SHP77 treated with DMSO at 0.1 percent for 48 hours (cell line): ENCODE data around the gene TECPR2.

Experiments
- DNase-seq: peaks from one replicate; lab custom pipeline; 2025; lab: John Stamatoyannopoulos, UW

Gene TECPR2

DNA sequence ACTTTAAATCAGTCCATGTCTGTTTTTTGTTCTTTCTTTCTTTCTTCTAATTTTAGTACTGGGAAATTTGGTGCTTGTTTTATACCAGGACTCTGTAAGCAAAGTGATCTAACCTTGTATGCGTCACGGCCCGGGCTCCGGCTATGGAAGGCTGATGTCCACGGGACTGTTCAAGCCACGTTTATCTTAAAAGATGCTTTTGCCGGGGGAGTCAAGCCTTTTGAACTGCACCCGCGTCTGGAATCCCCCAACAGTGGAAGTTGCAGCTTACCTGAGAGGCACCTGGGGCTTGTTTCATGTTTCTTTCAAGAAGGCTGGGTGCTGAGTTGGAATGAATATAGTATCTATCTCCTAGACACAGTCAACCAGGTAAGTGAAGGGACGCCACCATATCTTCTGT lies 62.2 kb downstream of the TECPR2 start:
- no peak for DNase-seq

DNA sequence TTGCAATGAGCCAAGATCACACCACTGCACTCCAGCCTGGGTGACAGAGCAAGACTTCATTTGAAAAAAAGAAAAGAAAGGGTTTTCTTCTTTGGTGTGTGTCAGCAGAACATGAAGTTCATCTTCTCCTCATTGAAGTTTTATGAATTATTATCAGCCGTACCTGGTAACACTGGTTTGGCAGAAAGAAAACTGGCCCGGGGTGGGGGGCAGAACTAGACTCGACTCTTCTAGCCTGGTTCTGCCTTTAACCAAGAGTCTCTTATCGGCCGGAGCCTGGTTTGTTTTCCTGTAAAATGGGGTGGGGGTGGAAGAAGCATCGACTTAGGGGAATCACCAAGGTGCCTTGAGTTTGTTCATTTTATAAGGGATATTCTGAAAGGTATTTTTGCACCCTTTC lies 64.1 kb downstream of the TECPR2 start:
- no peak for DNase-seq

DNA sequence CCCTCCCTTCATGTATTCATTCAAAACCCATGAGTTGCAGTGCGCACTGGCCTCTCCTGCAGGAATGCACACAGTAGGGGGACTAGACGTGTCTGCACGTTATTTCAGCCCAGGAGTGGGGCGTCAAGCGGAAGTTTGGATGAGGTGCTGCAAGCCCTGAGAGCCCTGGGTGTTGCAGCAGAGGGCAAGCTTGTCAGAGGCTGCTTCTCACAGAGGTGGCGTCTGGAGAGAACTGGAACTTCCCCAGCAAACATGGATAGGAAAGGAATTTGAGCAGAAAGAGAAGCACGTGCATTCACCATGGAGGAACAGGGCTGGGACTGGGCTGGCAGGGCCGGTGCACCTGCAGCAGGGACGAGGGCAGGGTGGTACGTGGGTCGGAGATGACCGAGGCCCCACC lies 64.9 kb downstream of the TECPR2 start:
- no peak for DNase-seq

DNA sequence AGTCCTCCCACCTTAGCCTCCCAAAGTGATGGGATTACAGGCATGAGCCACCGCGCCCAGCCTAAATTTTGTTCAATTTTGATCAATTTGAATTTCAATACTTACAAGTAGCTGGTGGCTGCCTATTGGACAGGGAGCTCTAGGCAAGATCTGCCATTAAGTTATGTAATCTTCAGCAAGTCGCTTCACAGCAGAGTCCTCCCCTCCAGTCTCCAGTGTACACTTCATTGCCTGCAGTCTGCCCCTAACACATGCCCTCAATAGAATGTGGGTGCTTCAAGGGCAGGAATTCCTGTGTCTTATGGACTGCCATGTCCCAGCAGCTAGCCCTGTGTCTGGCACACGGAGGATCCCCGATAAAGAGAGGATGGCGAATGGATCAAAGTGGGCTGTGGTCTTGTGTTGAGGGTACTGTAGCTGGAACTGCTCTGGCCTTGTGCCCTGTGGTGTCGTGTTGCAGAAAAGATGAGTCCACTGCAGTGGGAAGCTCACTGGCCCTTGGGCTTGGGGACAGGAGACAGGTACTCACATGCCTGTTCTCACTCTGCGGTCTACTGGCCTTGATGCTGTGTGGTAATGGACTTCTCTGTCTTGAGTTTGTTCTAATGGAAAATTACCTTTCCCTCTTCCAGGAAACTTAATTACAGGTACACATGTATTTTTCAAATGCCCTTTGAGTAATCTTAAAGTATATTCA lies 67.6 kb downstream of the TECPR2 start:
- DNase-seq: no peak

DNA sequence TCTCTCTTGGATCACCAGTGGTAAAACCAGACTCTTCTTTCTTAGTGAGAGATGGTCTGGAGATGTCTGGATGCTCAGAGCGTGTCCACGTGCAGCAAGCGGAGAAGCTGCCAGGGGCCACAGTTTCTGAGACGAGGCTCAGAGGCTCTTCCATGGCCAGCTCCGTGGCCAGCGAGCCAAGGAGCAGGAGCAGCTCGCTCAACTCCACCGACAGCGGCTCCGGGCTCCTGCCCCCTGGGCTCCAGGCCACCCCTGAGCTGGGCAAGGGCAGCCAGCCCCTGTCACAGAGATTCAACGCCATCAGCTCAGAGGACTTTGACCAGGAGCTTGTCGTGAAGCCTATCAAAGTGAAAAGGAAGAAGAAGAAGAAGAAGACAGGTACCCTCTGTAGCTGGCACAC lies 69.0 kb downstream of the TECPR2 start:
- DNase-seq: no peak

DNA sequence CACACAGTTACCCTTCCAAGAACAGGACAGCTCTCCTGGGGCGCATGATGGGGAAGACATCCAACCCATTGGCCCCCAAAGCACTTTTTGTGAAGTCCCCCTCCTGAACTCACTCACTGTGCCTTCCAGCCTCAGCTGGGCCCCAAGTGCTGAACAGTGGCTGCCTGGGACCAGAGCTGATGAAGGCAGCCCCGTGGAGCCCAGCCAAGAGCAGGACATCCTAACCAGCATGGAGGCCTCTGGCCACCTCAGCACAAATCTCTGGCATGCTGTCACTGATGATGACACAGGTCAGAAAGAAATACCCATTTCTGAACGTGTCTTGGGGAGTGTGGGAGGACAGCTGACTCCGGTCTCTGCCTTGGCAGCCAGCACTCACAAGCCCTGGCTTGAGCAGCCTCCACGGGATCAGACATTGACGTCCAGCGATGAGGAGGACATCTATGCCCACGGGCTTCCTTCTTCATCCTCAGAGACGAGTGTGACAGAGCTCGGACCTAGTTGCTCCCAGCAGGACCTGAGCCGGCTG lies 72.0 kb downstream of the TECPR2 start:
- no peak for DNase-seq

DNA sequence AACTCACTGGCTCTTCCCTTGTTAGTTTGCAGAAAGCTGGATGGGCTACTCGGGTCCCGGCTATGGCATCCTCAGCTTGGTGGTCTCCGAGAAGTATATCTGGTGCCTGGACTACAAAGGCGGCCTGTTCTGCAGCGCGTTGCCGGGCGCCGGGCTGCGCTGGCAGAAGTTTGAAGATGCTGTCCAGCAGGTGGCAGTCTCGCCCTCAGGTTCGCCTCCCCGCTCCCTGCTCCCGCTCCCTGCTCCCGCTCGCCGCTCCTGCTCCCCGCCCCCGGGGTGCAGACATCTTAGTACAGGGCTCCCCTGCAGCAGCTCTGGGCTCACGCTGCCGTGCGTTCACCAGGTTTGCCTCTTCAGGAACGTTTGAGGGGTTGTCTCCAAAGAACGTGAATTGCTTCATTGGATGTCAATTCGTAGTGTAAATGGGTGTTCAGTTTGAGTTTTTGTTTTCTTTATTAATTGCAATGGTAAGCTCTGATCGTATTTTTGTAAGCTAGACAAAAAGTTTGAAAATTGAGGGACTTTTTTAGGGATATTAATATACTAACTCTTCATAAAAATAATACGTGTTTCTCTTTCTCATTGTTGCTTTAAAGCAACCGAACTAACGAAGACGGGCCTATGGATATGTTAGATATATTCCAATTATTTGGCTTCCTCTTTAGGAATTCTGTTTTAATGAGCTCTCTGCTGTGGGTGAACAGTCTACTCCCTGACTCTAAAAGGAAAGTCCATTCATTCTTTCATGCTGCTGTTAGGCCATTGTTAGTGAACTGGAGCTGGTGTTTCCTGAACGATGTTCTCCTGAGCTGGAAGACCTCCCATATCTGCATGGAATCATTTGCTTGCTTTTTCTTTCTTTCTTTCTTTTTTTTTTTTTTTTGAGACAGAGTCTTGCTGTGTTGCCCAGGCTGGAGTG lies 75.5 kb downstream of the TECPR2 start:
- peak; percentile 35 for DNase-seq

DNA sequence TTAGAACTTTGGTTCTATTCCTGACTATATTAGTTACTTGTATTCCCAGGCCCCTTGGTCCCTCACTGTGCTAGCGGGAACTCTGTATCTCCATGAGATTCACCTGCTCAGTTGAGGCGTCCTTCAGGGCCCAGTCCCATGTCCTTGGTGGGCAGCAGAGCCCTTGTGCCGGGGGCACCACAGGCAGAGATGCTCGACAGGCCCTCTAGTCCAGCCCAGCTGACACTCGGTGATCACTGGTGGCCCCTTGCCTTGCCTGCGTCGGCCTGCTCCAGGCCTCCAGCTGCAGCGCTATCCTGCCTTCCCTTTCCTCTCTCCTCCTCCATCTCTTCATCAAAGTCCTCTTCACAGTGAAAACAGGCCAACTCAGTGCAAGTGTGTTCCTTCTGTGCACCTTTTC lies 76.8 kb downstream of the TECPR2 start:
- no peak for DNase-seq

DNA sequence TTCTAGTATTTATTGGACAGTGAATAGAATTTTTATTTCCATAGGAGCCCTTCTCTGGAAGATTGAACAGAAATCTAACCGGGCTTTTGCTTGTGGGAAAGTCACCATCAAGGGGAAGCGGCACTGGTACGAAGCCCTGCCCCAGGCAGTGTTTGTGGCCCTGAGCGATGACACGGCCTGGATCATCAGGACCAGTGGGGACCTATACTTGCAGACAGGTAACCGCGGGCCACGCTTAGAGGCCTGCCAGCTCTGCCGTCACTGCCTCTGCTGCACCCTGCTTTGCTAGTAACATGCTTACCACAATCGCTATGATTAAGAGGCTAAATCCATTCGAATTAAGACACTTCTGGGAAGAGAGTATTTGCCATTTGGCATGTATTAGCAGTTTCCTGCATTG lies 77.7 kb downstream of the TECPR2 start:
- DNase-seq: no peak

DNA sequence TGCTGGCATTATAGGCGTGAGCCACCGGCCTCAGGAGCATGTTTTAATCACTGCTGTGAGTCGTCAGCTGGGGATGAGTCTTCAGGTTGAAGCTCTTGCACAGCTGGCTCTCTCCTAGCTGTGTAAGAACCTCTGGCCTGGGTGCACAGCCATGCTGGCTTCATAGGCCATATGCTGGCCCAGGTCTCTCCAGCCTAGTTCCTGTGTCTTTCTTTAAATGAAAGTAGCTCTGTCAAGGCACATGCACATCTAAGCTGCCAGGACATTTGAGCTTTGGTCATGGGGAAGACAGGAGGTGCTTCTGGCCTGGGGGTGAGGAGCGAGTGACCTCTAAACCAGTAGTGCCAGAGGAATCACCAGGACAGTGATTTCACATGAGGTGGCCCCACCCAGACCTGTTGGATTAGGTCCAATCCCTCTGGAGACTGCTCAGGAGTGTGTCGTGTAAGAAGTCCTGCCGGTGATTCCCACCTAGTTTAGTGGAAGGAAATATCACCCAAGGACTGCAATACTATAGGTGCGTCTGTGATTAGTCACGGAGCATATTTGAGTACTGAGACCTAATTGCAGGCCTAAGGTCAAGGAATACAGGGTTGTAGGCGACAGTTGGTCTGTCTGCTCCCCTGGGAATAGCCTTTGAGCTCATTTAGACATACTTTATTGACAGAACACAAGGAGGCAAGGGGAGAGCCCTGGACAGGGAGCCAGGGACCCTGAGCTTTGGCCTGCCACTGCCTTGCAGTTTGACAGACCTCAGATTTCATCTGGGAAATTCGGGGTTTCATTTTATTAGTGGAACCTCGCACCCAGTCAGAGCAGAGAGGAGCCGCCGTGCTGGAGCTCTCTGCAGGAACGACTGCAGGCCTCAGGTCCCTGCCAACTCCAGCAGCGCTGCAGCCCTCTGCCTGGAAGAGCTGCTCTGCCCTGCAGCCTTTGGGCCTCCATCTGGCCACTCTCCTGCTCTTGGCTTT lies 79.8 kb downstream of the TECPR2 start:
- no peak for DNase-seq

DNA sequence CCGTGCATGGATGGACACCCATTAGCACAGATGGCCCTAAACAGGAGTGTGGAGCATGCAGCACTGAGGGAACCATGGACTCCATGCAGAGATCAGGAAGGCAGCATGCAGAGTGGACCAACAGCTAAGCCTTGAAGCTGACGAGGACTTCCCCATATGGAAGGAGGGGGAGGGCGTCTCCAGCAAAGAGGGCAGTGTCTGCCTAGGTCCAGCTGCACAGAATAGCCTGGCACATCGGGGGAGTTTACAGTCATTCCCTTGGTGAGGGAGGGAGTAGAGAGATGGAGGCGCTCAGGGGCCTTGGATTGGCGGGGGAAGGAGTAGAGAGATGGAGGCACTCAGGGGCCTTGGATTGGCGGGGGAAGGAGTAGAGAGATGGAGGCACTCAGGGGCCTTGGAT lies 82.3 kb downstream of the TECPR2 start:
- DNase-seq: no peak

DNA sequence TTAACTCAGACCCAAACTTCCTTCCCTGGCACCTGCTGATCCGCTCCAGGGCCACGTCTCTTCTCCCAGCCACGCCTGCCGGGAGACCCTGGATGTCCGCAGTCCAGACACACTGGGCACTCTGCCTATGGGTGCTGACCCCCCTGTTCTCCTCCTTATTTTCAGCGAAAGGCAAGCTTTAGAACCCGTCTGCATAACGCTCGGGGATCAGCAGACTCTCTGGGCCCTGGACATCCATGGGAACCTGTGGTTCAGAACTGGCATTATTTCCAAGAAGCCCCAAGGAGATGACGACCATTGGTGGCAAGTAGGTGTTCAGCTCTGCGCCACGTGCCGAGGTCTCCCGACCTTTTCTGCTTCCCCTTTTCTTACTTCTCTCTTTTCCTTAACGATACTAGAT lies 82.9 kb downstream of the TECPR2 start:
- no peak for DNase-seq

DNA sequence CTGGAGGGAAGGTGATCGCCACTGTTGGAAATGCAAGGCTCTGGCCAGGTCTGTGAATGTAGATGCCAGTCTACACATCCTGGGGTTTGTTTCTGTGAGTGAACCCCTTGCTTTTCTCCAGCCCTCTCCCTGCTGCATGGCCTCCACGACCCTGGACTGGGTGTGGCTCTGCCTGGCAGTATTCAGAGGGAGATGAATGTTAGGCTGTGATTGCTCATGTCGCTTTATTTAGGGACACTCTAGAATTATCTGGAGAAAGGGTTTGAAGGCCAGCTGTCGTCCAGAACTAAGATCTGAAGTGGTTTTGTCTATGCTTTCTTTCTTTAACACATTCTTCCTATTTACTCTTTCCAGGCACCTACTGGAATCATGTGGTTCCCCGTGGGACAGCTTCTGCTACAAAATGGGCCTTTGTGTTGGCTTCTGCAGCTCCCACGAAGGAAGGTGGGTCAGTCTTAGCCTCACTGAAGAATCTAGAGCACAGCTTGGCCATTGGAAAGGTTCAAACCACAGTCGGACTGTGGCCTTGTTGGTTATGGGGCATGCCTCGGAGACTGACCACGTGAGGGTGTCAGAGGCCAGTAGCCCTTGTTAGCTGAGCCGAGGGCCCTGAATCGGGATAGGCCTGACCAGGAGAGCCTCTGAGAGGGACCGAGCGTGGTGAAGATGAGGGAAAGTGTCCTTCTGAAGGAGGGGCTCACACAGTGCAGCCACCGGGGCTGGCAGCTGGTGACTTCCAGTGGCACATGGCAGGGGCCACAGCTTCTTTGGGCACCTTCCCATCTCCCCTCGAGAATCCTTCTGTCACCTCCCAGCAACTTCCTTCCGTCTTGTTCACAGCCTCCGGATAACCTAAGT lies 87.7 kb downstream of the TECPR2 start:
- no peak for DNase-seq

DNA sequence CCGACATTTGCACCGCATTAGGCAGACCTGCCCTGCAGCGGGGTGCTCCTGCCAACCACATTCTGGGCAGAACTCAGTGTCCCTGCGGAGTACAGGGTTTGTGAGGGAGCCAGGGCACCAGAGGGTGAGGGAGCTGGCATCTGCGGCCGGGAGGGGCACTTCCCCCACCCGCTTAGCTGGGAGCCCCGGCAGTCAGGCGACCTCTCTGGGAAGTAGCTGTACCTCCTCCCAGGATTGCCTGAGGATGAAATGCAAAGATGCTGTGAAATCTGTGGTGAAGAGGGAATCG lies 88.3 kb downstream of the TECPR2 start:
- no peak for DNase-seq

DNA sequence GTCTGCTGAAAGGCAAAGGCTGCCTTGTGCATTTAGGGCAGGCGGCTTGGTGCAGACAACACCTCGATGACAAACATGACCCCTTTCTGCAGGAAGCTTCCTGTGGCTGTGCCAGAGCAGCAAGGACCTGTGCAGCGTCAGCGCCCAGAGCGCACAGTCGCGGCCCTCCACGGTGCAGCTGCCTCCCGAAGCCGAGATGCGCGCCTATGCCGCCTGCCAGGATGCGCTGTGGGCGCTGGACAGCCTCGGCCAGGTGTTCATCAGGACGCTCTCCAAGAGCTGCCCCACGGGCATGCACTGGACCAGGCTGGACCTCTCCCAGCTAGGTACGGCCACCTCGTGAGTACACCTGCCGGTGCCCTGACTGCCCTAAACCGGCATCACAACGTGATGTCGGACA lies 89.6 kb downstream of the TECPR2 start:
- DNase-seq: no peak

DNA sequence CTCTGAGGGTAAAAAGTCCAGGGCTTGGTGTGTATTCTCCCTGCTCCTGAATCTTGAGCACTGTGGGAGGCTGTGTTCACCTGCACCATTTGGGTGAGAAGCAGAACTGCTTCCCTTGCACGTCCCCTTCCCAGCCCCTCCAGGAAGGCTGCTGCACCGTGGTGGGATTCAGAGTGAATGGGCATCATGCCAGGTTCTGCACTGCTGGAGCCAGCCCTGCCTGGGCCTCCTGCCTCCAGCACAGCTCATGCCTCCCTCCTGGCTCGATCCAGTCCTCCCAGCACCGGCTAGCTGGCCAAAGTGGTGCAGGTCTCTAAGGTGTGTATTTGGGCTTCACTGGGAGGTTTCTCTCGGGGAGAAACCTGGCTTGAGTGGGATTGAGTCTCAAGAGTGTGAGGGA lies 92.0 kb downstream of the TECPR2 start:
- no peak for DNase-seq

DNA sequence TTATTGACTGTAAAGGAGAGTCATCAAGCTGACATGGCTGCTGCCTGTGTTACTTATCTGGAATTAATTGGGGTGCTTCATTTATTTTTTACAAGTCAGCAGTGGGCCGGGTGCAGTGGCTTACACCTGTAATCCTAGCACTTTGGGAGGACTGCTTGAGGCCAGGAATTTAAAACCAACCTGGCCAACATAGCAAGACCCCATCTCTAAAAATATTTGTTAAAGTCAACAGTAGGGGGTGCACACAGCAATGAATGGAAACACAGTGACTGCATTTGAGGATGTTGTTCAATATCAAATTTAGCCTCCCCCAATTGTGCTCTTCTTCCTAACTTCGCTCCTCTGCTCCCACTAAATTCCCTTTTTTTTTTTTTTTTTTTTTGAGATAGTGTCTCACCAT lies 94.8 kb downstream of the TECPR2 start:
- DNase-seq: no peak

DNA sequence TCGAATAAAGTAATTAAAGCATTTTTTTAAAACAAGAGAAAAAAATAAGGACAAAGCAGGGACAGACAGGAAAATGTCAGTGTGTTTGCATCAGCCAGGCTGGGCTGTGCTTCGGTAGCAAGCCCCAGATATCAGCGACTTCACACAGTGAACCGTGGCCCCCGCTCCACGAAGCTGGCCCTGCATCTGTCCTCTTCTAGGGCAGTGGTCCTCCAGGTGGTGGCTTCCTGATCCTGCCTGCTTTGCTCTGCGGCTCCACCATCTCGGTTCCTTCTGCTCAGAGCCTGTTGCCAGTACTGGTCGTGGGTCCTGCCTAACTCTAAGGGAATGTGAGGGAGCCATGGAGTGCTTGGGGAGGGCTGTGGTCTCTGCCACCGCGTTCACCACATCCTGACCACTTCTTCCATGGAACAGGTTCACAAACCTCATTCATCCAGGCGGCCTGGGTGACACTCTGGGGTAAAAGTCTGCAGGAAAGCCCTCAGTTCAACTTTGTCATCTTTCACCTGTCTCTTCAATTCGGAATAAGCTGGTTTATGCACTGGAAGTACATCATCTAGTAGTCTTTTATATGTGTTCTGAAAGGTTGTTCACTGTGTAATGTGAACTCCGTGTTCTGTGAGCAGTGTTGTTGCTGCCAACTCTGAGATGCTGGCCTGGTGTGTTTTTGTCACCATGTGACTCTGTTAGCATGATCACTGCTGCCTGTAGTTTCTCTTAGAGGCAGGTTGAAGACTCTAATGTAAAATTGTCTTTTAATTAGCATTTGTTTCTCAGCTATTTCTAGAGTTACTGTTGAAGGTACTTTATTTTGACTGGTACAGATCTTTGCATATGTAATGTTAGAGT lies 99.0 kb downstream of the TECPR2 start:
- DNase-seq: no peak

DNA sequence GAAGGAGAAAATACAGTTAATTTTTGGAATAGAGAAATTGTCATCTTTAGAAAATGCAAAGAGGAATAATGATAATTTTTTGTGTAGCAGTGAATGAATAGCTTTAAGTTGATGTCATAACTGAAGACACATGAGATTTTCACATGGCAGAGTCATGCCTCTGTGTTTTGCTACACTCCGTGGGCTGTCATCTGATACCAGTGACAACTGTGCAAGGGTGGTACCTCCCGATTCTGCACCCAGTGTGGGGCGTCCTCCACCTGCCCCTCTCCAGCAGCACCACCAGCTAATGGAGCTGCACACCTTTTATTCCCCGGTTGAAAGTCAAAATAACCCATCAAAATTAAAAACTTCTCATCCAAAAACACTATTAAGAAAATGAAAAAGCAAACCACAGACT lies 99.7 kb downstream of the TECPR2 start:
- DNase-seq: no peak

DNA sequence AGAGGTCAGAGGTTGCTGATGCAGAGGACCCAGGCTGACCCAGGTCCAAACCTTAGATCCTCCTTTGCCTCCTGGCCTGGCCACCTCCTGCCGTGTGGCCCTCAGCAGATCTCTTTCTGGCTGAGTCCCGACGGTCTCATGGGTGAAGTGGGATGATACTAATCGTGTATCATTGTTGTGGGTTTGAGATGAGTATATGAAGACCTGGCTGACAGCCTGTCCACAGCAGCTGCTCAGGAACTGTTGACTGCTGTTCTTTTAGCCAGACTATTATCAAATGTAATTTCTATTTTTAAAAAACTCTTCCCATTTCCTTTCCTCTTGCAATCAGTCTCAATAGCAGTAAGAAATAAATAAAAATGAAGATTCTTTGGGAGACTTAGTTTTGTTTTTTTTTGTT lies 101.3 kb downstream of the TECPR2 start:
- DNase-seq: no peak
